Measurements from ENCODE around the gene TMEM51.

The TMEM51 gene

GRCh38 chr1:15218287-15219279, 65.0 kb downstream of the TMEM51 start:
- Histone ChIP-seq H3K27me3 (ENCODE audit: insufficient read depth, low read length) (no peaks in the 10 kb centered on the region), H3K79me2 (ENCODE audit: control insufficient read depth, insufficient read depth, low read length, unreplicated experiment) (no peaks in the 10 kb centered on the region), H3K4me1 (ENCODE audit: control insufficient read depth, insufficient read depth, low read length, unreplicated experiment) (peaks cover 9% of the 10 kb centered on the region), H3K36me3 (ENCODE audit: insufficient read depth, low read length) (no peaks in the 10 kb centered on the region), H2AFZ (ENCODE audit: low read length, unreplicated experiment) (no peak overlapping the region), H3K4me3 (ENCODE audit: low read depth, low read length) (no peak overlapping the region), H3K27ac (ENCODE audit: low read depth, low read length) (no peak overlapping the region)

- peaks cover 9% of the 10 kb centered on the region for H3K4me1 ChIP-seq (ENCODE audit: control insufficient read depth, insufficient read depth, low read length, unreplicated experiment)
- H3K27ac ChIP-seq (ENCODE audit: low read depth, low read length) = no peak overlapping the region
- no peak overlapping the region for H2AFZ ChIP-seq (ENCODE audit: low read length, unreplicated experiment)
- no peak overlapping the region for H3K4me3 ChIP-seq (ENCODE audit: low read depth, low read length)
- no peaks in the 10 kb centered on the region for H3K79me2 ChIP-seq (ENCODE audit: control insufficient read depth, insufficient read depth, low read length, unreplicated experiment)
- H3K36me3 ChIP-seq (ENCODE audit: insufficient read depth, low read length) = no peaks in the 10 kb centered on the region
- H3K27me3 ChIP-seq (ENCODE audit: insufficient read depth, low read length) = no peaks in the 10 kb centered on the region
Measured at GRCh38 chr1:15219280-15220023, 65.9 kb downstream of the TMEM51 start.

- Histone ChIP-seq H3K79me2 (ENCODE audit: control insufficient read depth, insufficient read depth, low read length, unreplicated experiment) (no peaks in the 10 kb centered on the region), H3K36me3 (ENCODE audit: insufficient read depth, low read length) (no peaks in the 10 kb centered on the region), H2AFZ (ENCODE audit: low read length, unreplicated experiment) (no peak overlapping the region), H3K27me3 (ENCODE audit: insufficient read depth, low read length) (no peaks in the 10 kb centered on the region), H3K27ac (ENCODE audit: low read depth, low read length) (no peak overlapping the region), H3K4me1 (ENCODE audit: control insufficient read depth, insufficient read depth, low read length, unreplicated experiment) (peaks cover 9% of the 10 kb centered on the region), H3K4me3 (ENCODE audit: low read depth, low read length) (no peak overlapping the region)
Measured at GRCh38 chr1:15220024-15220392, 66.5 kb downstream of the TMEM51 start.

GRCh38 chr1:15220825-15221431, 67.4 kb downstream of the TMEM51 start:
- H3K4me3 ChIP-seq (ENCODE audit: low read depth, low read length) = no peak overlapping the region
- no peaks in the 10 kb centered on the region for H3K36me3 ChIP-seq (ENCODE audit: insufficient read depth, low read length)
- H3K27ac ChIP-seq (ENCODE audit: low read depth, low read length) = no peak overlapping the region
- no peaks in the 10 kb centered on the region for H3K27me3 ChIP-seq (ENCODE audit: insufficient read depth, low read length)
- no peaks in the 10 kb centered on the region for H3K79me2 ChIP-seq (ENCODE audit: control insufficient read depth, insufficient read depth, low read length, unreplicated experiment)
- H3K4me1 ChIP-seq (ENCODE audit: control insufficient read depth, insufficient read depth, low read length, unreplicated experiment) = peaks cover 9% of the 10 kb centered on the region
- no peak overlapping the region for H2AFZ ChIP-seq (ENCODE audit: low read length, unreplicated experiment)

GRCh38 chr1:15222653-15223303, 69.2 kb downstream of the TMEM51 start:
- no peak overlapping the region for H3K27ac ChIP-seq (ENCODE audit: low read depth, low read length)
- no peaks in the 10 kb centered on the region for H3K36me3 ChIP-seq (ENCODE audit: insufficient read depth, low read length)
- no peak overlapping the region for H3K4me3 ChIP-seq (ENCODE audit: low read depth, low read length)

GRCh38 chr1:15224259-15224869, 70.8 kb downstream of the TMEM51 start:
- H3K4me1 ChIP-seq (ENCODE audit: control insufficient read depth, insufficient read depth, low read length, unreplicated experiment) = no peaks in the 10 kb centered on the region
- H3K27me3 ChIP-seq (ENCODE audit: insufficient read depth, low read length) = no peaks in the 10 kb centered on the region
- no peaks in the 10 kb centered on the region for H3K36me3 ChIP-seq (ENCODE audit: insufficient read depth, low read length)
- no peak overlapping the region for H3K4me3 ChIP-seq (ENCODE audit: low read depth, low read length)
- H2AFZ ChIP-seq (ENCODE audit: low read length, unreplicated experiment) = no peak overlapping the region
- no peak overlapping the region for H3K27ac ChIP-seq (ENCODE audit: low read depth, low read length)
- H3K79me2 ChIP-seq (ENCODE audit: control insufficient read depth, insufficient read depth, low read length, unreplicated experiment) = no peaks in the 10 kb centered on the region

More at GRCh38 chr1:15222653-15223303, 69.2 kb downstream of the TMEM51 start:
- no peaks in the 10 kb centered on the region for H3K79me2 ChIP-seq (ENCODE audit: control insufficient read depth, insufficient read depth, low read length, unreplicated experiment)
- H3K27me3 ChIP-seq (ENCODE audit: insufficient read depth, low read length) = no peaks in the 10 kb centered on the region
- H3K4me1 ChIP-seq (ENCODE audit: control insufficient read depth, insufficient read depth, low read length, unreplicated experiment) = peaks cover 9% of the 10 kb centered on the region
- no peak overlapping the region for H2AFZ ChIP-seq (ENCODE audit: low read length, unreplicated experiment)

GRCh38 chr1:15224974-15225373, 71.4 kb downstream of the TMEM51 start:
- H2AFZ ChIP-seq (ENCODE audit: low read length, unreplicated experiment) = no peak overlapping the region
- H3K4me1 ChIP-seq (ENCODE audit: control insufficient read depth, insufficient read depth, low read length, unreplicated experiment) = no peaks in the 10 kb centered on the region
- H3K27ac ChIP-seq (ENCODE audit: low read depth, low read length) = no peak overlapping the region
- no peaks in the 10 kb centered on the region for H3K27me3 ChIP-seq (ENCODE audit: insufficient read depth, low read length)
- H3K79me2 ChIP-seq (ENCODE audit: control insufficient read depth, insufficient read depth, low read length, unreplicated experiment) = no peaks in the 10 kb centered on the region
- H3K36me3 ChIP-seq (ENCODE audit: insufficient read depth, low read length) = no peaks in the 10 kb centered on the region
- no peak overlapping the region for H3K4me3 ChIP-seq (ENCODE audit: low read depth, low read length)

- no peak overlapping the region for H3K4me3 ChIP-seq (ENCODE audit: low read depth, low read length)
- no peak overlapping the region for H2AFZ ChIP-seq (ENCODE audit: low read length, unreplicated experiment)
- H3K4me1 ChIP-seq (ENCODE audit: control insufficient read depth, insufficient read depth, low read length, unreplicated experiment) = no peaks in the 10 kb centered on the region
- H3K27me3 ChIP-seq (ENCODE audit: insufficient read depth, low read length) = no peaks in the 10 kb centered on the region
- H3K79me2 ChIP-seq (ENCODE audit: control insufficient read depth, insufficient read depth, low read length, unreplicated experiment) = no peaks in the 10 kb centered on the region
- H3K27ac ChIP-seq (ENCODE audit: low read depth, low read length) = no peak overlapping the region
- H3K36me3 ChIP-seq (ENCODE audit: insufficient read depth, low read length) = no peaks in the 10 kb centered on the region
Measured at GRCh38 chr1:15225461-15225860, 71.9 kb downstream of the TMEM51 start.

GRCh38 chr1:15226388-15227255, 73.1 kb downstream of the TMEM51 start:
- Histone ChIP-seq H3K27me3 (ENCODE audit: insufficient read depth, low read length) (no peaks in the 10 kb centered on the region), H3K4me3 (ENCODE audit: low read depth, low read length) (no peak overlapping the region), H3K27ac (ENCODE audit: low read depth, low read length) (no peak overlapping the region), H3K79me2 (ENCODE audit: control insufficient read depth, insufficient read depth, low read length, unreplicated experiment) (no peaks in the 10 kb centered on the region), H3K36me3 (ENCODE audit: insufficient read depth, low read length) (no peaks in the 10 kb centered on the region), H3K4me1 (ENCODE audit: control insufficient read depth, insufficient read depth, low read length, unreplicated experiment) (no peaks in the 10 kb centered on the region), H2AFZ (ENCODE audit: low read length, unreplicated experiment) (no peak overlapping the region)

All from ACC112 (cell line).